Measurements from ENCODE around the gene RAPGEF1.

Gene RAPGEF1
- long read RNA-seq, partial matches to known transcripts: 4 of 28 reads
- long read RNA-seq, other reads (novel, unspliced or antisense): 24 of 28 reads

GRCh38 chr9:131739959-131740648 is at the start of gene RAPGEF1:
TSS of gene RAPGEF1 (minus strand) at chr9:131740076. CDS start at chr9:131739830, 246 bp downstream.
- no peak for TF ChIP-seq POLR2AphosphoS5 (IDR thresholded peaks at IDR 0.05; ENCODE audit: low read depth)
- TF ChIP-seq, protein P1, sequence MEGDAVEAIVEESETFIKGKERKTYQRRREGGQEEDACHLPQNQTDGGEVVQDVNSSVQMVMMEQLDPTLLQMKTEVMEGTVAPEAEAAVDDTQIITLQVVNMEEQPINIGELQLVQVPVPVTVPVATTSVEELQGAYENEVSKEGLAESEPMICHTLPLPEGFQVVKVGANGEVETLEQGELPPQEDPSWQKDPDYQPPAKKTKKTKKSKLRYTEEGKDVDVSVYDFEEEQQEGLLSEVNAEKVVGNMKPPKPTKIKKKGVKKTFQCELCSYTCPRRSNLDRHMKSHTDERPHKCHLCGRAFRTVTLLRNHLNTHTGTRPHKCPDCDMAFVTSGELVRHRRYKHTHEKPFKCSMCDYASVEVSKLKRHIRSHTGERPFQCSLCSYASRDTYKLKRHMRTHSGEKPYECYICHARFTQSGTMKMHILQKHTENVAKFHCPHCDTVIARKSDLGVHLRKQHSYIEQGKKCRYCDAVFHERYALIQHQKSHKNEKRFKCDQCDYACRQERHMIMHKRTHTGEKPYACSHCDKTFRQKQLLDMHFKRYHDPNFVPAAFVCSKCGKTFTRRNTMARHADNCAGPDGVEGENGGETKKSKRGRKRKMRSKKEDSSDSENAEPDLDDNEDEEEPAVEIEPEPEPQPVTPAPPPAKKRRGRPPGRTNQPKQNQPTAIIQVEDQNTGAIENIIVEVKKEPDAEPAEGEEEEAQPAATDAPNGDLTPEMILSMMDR (IDR thresholded peaks at IDR 0.05; ENCODE audit: insufficient read depth, low read length): peak; percentile 42
- Histone ChIP-seq H3K4me3 (replicated peaks; ENCODE audit: insufficient read depth, low read length) (peak within 1 kb of the TSS; percentile 71), H3K27ac (replicated peaks) (peak within 1 kb of the TSS; percentile 76), H3K27me3 (ENCODE audit: insufficient read depth, poor library complexity, severe bottlenecking) (no peaks in the 10 kb centered on the region)
- DNase-seq (ENCODE audit: low read depth in 1 of 2, low spot score in 1 of 2): peak in 1 of 2 experiments; percentile 67

DNA sequence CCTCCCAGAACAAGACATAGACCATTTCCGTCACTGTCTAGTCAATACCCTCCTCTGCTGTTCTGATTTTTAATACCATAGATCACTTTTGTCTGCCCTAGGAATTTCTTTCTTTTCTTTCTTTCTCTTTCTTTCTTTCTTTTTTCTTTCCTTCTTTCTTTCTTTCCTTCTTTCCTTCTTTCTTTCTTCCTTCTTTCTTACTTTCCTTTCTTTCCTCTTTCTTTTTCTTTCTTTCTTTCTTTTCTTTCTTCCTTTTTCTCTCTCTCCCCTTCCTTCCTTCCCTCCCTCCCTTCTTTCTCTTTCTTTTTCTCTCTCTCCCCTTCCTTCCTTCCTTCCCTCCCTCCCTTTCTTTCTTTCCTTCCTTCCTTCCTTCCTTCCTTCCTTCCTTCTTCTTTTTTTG is 49.0 kb upstream of the RAPGEF1 start:
- no peak for DNase-seq (ENCODE audit: low read depth in 1 of 2, low spot score in 1 of 2)
- Histone ChIP-seq H3K27ac (replicated peaks) (no peak overlapping the region), H3K27me3 (ENCODE audit: insufficient read depth, poor library complexity, severe bottlenecking) (no peaks in the 10 kb centered on the region), H3K4me3 (replicated peaks; ENCODE audit: insufficient read depth, low read length) (no peak overlapping the region)
- TF ChIP-seq, protein P1 (IDR thresholded peaks at IDR 0.05; ENCODE audit: insufficient read depth, low read length): no peak
- TF ChIP-seq, protein P2, sequence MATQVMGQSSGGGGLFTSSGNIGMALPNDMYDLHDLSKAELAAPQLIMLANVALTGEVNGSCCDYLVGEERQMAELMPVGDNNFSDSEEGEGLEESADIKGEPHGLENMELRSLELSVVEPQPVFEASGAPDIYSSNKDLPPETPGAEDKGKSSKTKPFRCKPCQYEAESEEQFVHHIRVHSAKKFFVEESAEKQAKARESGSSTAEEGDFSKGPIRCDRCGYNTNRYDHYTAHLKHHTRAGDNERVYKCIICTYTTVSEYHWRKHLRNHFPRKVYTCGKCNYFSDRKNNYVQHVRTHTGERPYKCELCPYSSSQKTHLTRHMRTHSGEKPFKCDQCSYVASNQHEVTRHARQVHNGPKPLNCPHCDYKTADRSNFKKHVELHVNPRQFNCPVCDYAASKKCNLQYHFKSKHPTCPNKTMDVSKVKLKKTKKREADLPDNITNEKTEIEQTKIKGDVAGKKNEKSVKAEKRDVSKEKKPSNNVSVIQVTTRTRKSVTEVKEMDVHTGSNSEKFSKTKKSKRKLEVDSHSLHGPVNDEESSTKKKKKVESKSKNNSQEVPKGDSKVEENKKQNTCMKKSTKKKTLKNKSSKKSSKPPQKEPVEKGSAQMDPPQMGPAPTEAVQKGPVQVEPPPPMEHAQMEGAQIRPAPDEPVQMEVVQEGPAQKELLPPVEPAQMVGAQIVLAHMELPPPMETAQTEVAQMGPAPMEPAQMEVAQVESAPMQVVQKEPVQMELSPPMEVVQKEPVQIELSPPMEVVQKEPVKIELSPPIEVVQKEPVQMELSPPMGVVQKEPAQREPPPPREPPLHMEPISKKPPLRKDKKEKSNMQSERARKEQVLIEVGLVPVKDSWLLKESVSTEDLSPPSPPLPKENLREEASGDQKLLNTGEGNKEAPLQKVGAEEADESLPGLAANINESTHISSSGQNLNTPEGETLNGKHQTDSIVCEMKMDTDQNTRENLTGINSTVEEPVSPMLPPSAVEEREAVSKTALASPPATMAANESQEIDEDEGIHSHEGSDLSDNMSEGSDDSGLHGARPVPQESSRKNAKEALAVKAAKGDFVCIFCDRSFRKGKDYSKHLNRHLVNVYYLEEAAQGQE (IDR thresholded peaks at IDR 0.05; ENCODE audit: insufficient replicate concordance, low read depth): no peak
- TF ChIP-seq GABPA (IDR thresholded peaks at IDR 0.05; ENCODE audit: low read depth) (no peak), POLR2AphosphoS5 (IDR thresholded peaks at IDR 0.05; ENCODE audit: low read depth) (no peak), SPI1 (IDR thresholded peaks at IDR 0.05; ENCODE audit: borderline replicate concordance, low read depth) (no peak)

DNA sequence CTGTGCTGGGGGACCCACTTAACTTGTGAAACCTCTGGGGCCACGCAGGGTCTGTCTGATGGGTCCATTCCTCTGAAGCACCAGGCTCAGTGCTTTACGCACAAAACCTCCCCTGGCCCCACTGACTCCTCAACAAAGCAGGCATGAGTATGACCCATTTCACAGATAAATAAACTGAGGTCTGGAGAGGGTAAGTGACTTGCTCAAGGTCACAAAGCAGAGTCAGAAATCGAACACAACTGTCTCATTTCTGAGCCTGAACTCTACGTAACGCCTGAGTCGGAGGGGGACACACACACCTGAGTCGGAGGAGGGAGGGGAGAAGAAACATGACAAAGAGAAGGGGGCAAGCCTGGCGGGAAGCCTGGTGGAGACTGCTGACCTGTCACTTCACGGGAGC is 48.0 kb upstream of the RAPGEF1 start:
- no peak overlapping the region for H3K4me3 ChIP-seq (replicated peaks; ENCODE audit: insufficient read depth, low read length)
- H3K27me3 ChIP-seq (ENCODE audit: insufficient read depth, poor library complexity, severe bottlenecking): no peaks in the 10 kb centered on the region
- no peak overlapping the region for H3K27ac ChIP-seq (replicated peaks)
- no peak for TF ChIP-seq POLR2AphosphoS5 (IDR thresholded peaks at IDR 0.05; ENCODE audit: low read depth)
- TF ChIP-seq GABPA (IDR thresholded peaks at IDR 0.05; ENCODE audit: low read depth): no peak
- TF ChIP-seq, protein P1 (IDR thresholded peaks at IDR 0.05; ENCODE audit: insufficient read depth, low read length): no peak
- no peak for TF ChIP-seq SPI1 (IDR thresholded peaks at IDR 0.05; ENCODE audit: borderline replicate concordance, low read depth)
- TF ChIP-seq, protein P2 (IDR thresholded peaks at IDR 0.05; ENCODE audit: insufficient replicate concordance, low read depth): no peak
- DNase-seq (ENCODE audit: low read depth in 1 of 2, low spot score in 1 of 2): no peak
